Lower leg skin (tissue), 4 donors: ENCODE results near the gene PEDS1. TPM values are rescaled to one million over a fixed set of nuclear protein-coding genes. Genes with fewer than 3 reads are reported as not detected.

Experiments
- DNase-seq, 2 donors: peaks; one replicate each; pipeline ENCODE4 v3.0.0-alpha.2; 2019; ENCODE audit warnings: low spot score in 2 of 2
- H3K4me3 ChIP-seq: fragments of 200-600 bp; sonication (generic); 2 replicates; pipeline ENCODE4 v1.5.1; 2017; ENCODE audit warnings: mild to moderate bottlenecking, low read depth; ENCODE audit not compliant: poor library complexity, severe bottlenecking
- POLR2A ChIP-seq, 2 donors: fragments of 450-650 bp; IDR thresholded peaks; one replicate each; pipeline ENCODE4 v1.6.1; 2016 to 2017; ENCODE audit warnings: antibody characterized with exemption in 2 of 2, mild to moderate bottlenecking in 1 of 2, moderate library complexity in 1 of 2
- WGBS, 2 donors: methylation state at CpG; one replicate each; pipeline ENCODE4 v1.1.5; 2018; 5-methylcytosine and 5-hydroxymethylcytosine counted together
- intact Hi-C: fragments of 100-400 bp; cut with DNase I; formaldehyde crosslinking; loops from one replicate; pipeline ENCODE4 v1.15.0; 2023; ENCODE audit warnings: low total_unique reads
- total RNA-seq, 4 donors: library from RNA; depleted of rRNA; stranded (reverse); fragments of >200 nt; gene quantifications; one replicate each; pipeline ENCODE4 v1.1.0, GENCODE V29; 2016
- TF ChIP-seq, protein P1 (sequence below), 3 donors: fragments of 450-650 bp; IDR thresholded peaks; one replicate each; pipeline ENCODE4 v1.5.1; 2016; ENCODE audit warnings: antibody characterized with exemption in 3 of 3, mild to moderate bottlenecking in 3 of 3, moderate library complexity in 2 of 3

The PEDS1 gene
- total RNA-seq, 4 donors from 2014 or later: 47.3 to 69.3 (median 59.6) TPM

DNA sequence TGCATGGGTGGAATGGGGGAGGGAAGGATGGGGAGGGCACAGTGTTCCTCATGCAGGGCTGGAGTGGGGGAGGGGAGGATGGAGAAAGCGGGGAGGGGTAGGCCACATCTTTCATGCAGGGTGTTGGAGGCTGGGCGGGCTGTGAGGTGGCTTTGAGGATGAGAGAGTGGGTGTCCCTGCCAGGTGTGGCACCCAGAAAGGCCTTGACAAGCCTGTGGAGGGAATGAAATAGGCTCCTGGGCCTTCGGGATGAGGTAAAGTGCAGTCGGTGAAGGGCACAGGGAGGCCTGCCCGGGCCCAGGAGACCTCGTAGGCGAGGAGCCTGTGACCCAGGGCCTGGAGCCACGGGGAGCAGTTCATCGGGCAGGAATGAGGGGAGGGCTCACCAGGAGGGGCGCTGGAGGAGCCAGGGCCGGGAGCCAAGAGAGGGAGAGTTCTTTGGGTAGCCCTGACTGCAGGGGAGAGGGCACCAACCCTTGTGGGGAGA is 44.7 kb upstream of the PEDS1 start:
- TF ChIP-seq POLR2A (IDR thresholded peaks at IDR 0.05): no peak
- TF ChIP-seq, protein P1, sequence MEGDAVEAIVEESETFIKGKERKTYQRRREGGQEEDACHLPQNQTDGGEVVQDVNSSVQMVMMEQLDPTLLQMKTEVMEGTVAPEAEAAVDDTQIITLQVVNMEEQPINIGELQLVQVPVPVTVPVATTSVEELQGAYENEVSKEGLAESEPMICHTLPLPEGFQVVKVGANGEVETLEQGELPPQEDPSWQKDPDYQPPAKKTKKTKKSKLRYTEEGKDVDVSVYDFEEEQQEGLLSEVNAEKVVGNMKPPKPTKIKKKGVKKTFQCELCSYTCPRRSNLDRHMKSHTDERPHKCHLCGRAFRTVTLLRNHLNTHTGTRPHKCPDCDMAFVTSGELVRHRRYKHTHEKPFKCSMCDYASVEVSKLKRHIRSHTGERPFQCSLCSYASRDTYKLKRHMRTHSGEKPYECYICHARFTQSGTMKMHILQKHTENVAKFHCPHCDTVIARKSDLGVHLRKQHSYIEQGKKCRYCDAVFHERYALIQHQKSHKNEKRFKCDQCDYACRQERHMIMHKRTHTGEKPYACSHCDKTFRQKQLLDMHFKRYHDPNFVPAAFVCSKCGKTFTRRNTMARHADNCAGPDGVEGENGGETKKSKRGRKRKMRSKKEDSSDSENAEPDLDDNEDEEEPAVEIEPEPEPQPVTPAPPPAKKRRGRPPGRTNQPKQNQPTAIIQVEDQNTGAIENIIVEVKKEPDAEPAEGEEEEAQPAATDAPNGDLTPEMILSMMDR (IDR thresholded peaks at IDR 0.05): no peak
- intact Hi-C loops: loop anchor here (10.0 kb wide), 1 partner anchor 147 kb away; no protein-coding TSS in a partner anchor
- 50 to 60% methylated on average over 11 of the region's 11 CpGs for WGBS, 2 donors
- no peak for DNase-seq
- no peak overlapping the region for H3K4me3 ChIP-seq

DNA sequence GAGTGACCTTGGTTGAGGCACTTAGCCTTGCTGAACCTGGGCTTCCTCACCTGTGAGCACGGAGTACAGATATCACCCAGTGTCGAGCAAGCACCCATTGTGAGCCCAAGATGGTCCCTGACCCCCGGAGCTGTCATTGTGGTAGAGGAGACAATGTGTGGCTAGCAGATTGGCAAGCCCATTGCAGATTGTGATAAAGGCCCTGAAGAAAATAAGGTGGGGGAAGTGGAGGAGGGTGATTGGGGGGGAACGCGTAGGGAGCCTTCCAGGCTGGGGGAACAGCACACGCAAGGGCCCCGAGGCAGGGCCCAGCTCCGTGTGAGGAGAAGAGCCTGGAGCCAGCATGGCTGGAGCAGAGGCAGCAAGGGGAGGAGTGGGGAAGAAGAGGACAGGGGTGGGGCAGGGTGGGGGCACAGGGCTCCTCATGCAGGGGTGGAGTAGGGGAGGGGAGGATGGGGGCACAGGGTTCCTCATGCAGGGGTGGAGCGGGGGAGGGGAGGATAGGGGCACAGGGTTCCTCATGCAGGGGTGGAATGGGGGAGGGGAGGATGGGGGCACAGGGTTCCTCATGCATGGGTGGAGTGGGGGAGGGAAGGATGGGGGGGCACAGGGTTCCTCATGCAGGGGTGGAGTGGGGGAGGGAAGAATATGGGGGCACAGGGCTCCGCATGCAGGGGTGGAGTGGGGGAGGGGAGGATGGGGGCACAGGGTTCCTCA is 44.1 kb upstream of the PEDS1 start:
- TF ChIP-seq, protein P1 (IDR thresholded peaks at IDR 0.05): no peak
- no peak for TF ChIP-seq POLR2A (IDR thresholded peaks at IDR 0.05)
- 63 to 67% methylated on average over 9 of the region's 10 CpGs for WGBS, 2 donors
- intact Hi-C loops: loop anchor here (10.0 kb wide), 1 partner anchor 147 kb away; no protein-coding TSS in a partner anchor
- DNase-seq: no peak
- H3K4me3 ChIP-seq: no peak overlapping the region

DNA sequence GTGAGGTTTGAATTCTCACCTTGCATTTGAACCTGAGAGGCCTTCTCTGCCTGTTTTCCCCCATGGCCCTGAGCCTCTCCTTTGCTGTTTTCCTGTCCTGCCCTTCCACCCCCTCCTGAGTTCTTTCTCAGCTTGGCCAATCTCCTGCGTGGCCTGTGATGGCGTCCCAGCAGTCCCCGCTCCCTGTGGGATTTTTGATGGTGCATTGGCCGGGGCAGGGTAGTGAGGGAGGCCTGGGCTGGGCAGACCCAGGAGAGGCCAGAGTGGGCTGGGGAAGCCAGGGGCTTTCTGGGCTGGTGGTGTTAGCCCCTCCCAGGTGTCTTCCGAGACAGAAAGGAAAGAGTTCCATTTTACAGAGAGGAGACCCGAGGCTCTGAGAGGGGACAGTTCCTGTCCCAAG is 43.4 kb upstream of the PEDS1 start:
- WGBS, 2 donors: 84% methylated on average over 6 of the region's 6 CpGs
- TF ChIP-seq, protein P1 (IDR thresholded peaks at IDR 0.05): no peak
- TF ChIP-seq POLR2A (IDR thresholded peaks at IDR 0.05): no peak
- DNase-seq: no peak
- intact Hi-C loops: loop anchor here (10.0 kb wide), 1 partner anchor 148 kb away; no protein-coding TSS in a partner anchor
- no peak overlapping the region for H3K4me3 ChIP-seq

DNA sequence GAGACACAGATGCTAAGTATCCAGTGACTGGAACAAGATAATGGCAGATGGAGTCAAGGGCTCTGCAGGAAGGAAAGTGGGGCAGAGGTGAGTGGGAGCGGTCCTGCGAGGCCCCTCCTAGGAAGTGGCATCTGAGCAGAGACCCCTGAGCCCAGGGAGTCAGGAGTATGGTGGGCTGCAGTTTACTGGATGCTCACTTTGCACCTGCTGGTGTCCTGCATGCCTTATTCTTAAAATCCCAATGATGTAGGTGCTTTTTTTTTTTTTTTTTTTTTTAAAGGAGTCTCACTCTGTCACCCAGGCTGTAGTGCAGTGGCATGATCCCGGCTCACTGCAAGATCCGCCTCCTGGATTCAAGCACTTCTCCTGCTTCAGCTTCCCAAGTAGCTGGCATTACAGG is 42.7 kb upstream of the PEDS1 start:
- H3K4me3 ChIP-seq: no peak overlapping the region
- intact Hi-C loops: loop anchor here (10.0 kb wide), 1 partner anchor 149 kb away; no protein-coding TSS in a partner anchor
- 79 to 84% methylated on average over 4 of the region's 4 CpGs for WGBS, 2 donors
- TF ChIP-seq, protein P1 (IDR thresholded peaks at IDR 0.05): no peak
- TF ChIP-seq POLR2A (IDR thresholded peaks at IDR 0.05): no peak
- no peak for DNase-seq

DNA sequence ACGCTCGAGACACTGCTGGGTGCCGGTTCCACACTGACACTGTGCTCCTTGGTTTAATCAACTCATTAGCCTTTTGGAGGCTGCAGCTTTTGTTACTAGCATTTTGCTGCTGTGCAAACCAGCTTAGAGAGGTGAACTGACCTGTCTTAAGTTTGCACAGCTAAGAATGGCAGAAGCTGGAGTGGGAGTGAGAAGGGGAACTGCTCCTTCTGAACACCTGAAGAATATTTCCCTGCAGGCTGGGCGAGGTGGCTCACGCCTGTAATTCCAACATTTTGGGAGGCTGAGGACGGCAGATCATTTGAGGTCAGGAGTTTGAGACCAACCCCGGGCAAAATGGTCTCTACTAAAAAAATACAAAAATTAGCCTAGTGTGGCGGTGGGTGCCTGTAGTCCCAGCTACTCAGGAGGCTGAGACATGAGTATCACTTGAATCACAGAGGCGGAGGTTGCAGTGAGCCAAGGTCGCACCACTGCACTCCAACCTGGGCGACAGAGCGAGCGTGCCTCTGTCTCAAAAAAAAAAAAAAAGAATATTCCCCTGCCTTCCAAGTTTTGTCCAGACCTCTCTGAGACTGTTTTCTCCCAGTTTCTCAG is 42.1 kb upstream of the PEDS1 start:
- H3K4me3 ChIP-seq: no peak overlapping the region
- DNase-seq: no peak
- 77 to 79% methylated on average over 13 of the region's 13 CpGs for WGBS, 2 donors
- no peak for TF ChIP-seq POLR2A (IDR thresholded peaks at IDR 0.05)
- TF ChIP-seq, protein P1 (IDR thresholded peaks at IDR 0.05): no peak
- intact Hi-C loops: loop anchor here (10.0 kb wide), 1 partner anchor 149 kb away; no protein-coding TSS in a partner anchor
